Hepatocyte (in vitro differentiated cells): Measurements from ENCODE around the gene AMBRA1.

Source experiments
- EZH2 ChIP-seq: fragments of 200-600 bp; sonication (generic); IDR thresholded peaks from 2 replicates; pipeline ENCODE4 v1.6.1; 2016; ENCODE audit warnings: antibody characterized with exemption, mild to moderate bottlenecking, borderline replicate concordance
- TF ChIP-seq, protein P1 (sequence below): fragments of 200-600 bp; sonication (generic); IDR thresholded peaks from 2 replicates; pipeline ENCODE4 v1.5.1; 2016; ENCODE audit warnings: antibody characterized with exemption, mild to moderate bottlenecking; ENCODE audit not compliant: poor library complexity

DNA sequence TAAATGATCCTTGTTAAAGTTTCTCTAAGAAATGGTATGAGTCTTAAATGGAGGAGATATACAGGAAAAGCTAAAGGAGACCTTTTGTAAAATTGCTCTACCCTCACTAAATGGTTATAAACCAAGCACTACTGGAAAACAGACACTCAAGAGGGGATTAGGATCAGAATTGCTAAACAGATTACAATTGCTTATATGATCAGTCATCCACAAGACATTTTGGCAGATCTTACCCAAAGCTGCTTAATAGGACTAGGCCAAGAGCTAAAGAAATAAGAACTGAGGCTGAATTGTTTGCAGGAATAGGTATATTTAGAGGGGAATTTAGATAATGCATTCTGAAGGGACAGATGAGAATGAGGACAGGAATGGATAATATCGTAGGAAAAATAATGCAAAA, 13.7 kb upstream of the AMBRA1 start:
- TF ChIP-seq EZH2: no peak
- TF ChIP-seq, protein P1, sequence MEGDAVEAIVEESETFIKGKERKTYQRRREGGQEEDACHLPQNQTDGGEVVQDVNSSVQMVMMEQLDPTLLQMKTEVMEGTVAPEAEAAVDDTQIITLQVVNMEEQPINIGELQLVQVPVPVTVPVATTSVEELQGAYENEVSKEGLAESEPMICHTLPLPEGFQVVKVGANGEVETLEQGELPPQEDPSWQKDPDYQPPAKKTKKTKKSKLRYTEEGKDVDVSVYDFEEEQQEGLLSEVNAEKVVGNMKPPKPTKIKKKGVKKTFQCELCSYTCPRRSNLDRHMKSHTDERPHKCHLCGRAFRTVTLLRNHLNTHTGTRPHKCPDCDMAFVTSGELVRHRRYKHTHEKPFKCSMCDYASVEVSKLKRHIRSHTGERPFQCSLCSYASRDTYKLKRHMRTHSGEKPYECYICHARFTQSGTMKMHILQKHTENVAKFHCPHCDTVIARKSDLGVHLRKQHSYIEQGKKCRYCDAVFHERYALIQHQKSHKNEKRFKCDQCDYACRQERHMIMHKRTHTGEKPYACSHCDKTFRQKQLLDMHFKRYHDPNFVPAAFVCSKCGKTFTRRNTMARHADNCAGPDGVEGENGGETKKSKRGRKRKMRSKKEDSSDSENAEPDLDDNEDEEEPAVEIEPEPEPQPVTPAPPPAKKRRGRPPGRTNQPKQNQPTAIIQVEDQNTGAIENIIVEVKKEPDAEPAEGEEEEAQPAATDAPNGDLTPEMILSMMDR: no peak
